GM12878 (cell line): ENCODE results near the gene DNAH1. TPM values are rescaled to one million over a fixed set of nuclear protein-coding genes. Genes with fewer than 3 reads are reported as not detected.

Experiments
- ATAC-seq: fragments of 200-7000 bp; cut with Tn5 transposase; 3 replicates; pipeline ENCODE4 v1.9.1; 2020; ENCODE audit warnings: mild to moderate bottlenecking, moderate library complexity
- BruUV-seq: library from RNA; stranded (reverse); fragments of 400-500 nt; replicated peaks from 2 replicates; lab custom pipeline; 2021; lab: Mats Ljungman, UMichigan
- CTCF ChIA-PET: fragments of 300-600 bp; sonication (Branson Sonifier 250); formaldehyde crosslinking; extraction: SDS; loops from one replicate; lab custom pipeline; 2021; ENCODE audit warnings: inconsistent platforms; lab: Yijun Ruan, JAX
- POLR2A ChIA-PET: fragments of 350-600 bp; formaldehyde crosslinking; extraction: SDS; loops from one replicate; lab custom pipeline; 2021; ENCODE audit warnings: inconsistent platforms; lab: Charles Lee
- RAD21 ChIA-PET: fragments of 300-600 bp; sonication (Branson Sonifier 250); formaldehyde crosslinking; loops from one replicate; lab custom pipeline; 2023; ENCODE audit warnings: antibody characterized with exemption; ENCODE audit not compliant: unreplicated experiment; lab: Charles Lee
- SMC1A ChIA-PET: fragments of 300-600 bp; sonication (Branson Sonifier 250); formaldehyde crosslinking; loops from one replicate; lab custom pipeline; 2023; ENCODE audit not compliant: unreplicated experiment, uncharacterized antibody; lab: Charles Lee
- DNase-seq: peaks from one replicate; pipeline ENCODE4 v3.0.0-alpha.2; 2011; ENCODE audit warnings: low read depth, low spot score
- FAIRE-seq: peaks from 3 replicates; lab custom pipeline; 2011; peaks lifted over from hg19 to GRCh38; lab: Jason Lieb, UNC
- H2AFZ ChIP-seq: 2 replicates; pipeline ENCODE4 v1.6.0; 2011; ENCODE audit warnings: low read depth, low read length, control low read depth; ENCODE audit not compliant: control insufficient read depth
- H3K27ac ChIP-seq: 2 replicates; pipeline ENCODE4 v1.5.1; 2011; ENCODE audit warnings: control low read depth; ENCODE audit not compliant: control insufficient read depth, insufficient read depth
- H3K27me3 ChIP-seq, 2 experiments: replicated peaks in 1 of 2; 2 replicates each; pipeline versions ENCODE4 v1.6.0 to v1.6.1; 2011; ENCODE audit warnings: low read length in 1 of 2; ENCODE audit not compliant: control insufficient read depth in 2 of 2, insufficient read depth in 2 of 2
- H3K36me3 ChIP-seq, 2 experiments: 2 replicates each; pipeline ENCODE4 v1.5.1; 2011; ENCODE audit warnings: low read length in 1 of 2; ENCODE audit not compliant: control insufficient read depth in 2 of 2, insufficient read depth in 2 of 2
- H3K4me1 ChIP-seq: 2 replicates; pipeline ENCODE4 v1.6.1; 2011; ENCODE audit warnings: mild to moderate bottlenecking, low read length, moderate library complexity, mixed read lengths; ENCODE audit not compliant: control insufficient read depth, insufficient read depth
- H3K4me2 ChIP-seq: 2 replicates; pipeline ENCODE4 v1.6.0; 2011; ENCODE audit warnings: control low read depth; ENCODE audit not compliant: control insufficient read depth, insufficient read depth
- H3K4me3 ChIP-seq: fragments of 200-600 bp; sonication (generic); 2 replicates; pipeline ENCODE4 v1.5.1; 2016
- H3K79me2 ChIP-seq: 2 replicates; pipeline ENCODE4 v1.6.0; 2011; ENCODE audit warnings: low read length; ENCODE audit not compliant: control insufficient read depth, insufficient read depth
- H3K9ac ChIP-seq: 2 replicates; pipeline ENCODE4 v1.8.0; 2011; ENCODE audit warnings: low read length, control low read depth, mixed read lengths; ENCODE audit not compliant: control insufficient read depth, insufficient read depth
- H3K9me3 ChIP-seq: replicated peaks from 3 replicates; pipeline ENCODE4 v1.5.1; 2011; ENCODE audit warnings: mild to moderate bottlenecking, low read length; ENCODE audit not compliant: control insufficient read depth, insufficient read depth
- H4K20me1 ChIP-seq: 2 replicates; pipeline ENCODE4 v1.6.0; 2011; ENCODE audit not compliant: control insufficient read depth, insufficient read depth
- EP300 ChIP-seq, 2 experiments: fragments of 150-350 bp in 1 of 2; IDR thresholded peaks; 2 replicates each; pipeline ENCODE4 v1.6.1; 2011 to 2012; ENCODE audit warnings: low read depth in 2 of 2, low read length in 2 of 2, borderline replicate concordance in 1 of 2, improper control_type of control experiment in 1 of 2, inconsistent platforms in 1 of 2; ENCODE audit not compliant: control insufficient read depth in 1 of 2
- GABPA ChIP-seq: IDR thresholded peaks from 2 replicates; pipeline ENCODE4 v1.6.1; 2014; ENCODE audit warnings: antibody characterized with exemption, low read depth, mild to moderate bottlenecking, inconsistent platforms
- HDAC2 ChIP-seq: fragments of 200-600 bp; sonication (generic); IDR thresholded peaks from 2 replicates; pipeline ENCODE4 v1.6.1; 2017
- KLF5 ChIP-seq: fragments of 450-650 bp; IDR thresholded peaks from 2 replicates; pipeline ENCODE4 v1.6.1; 2014; ENCODE audit warnings: mild to moderate bottlenecking; ENCODE audit not compliant: partially characterized antibody
- LARP7 ChIP-seq: fragments of 450-650 bp; IDR thresholded peaks from 2 replicates; pipeline ENCODE4 v1.6.1; 2017; ENCODE audit warnings: mild to moderate bottlenecking
- NR2C1 ChIP-seq: fragments of 450-650 bp; IDR thresholded peaks from 2 replicates; pipeline ENCODE4 v1.6.1; 2017; ENCODE audit warnings: antibody characterized with exemption, mild to moderate bottlenecking, moderate library complexity
- PBX3 ChIP-seq: IDR thresholded peaks from 2 replicates; pipeline ENCODE4 v1.6.1; 2011; ENCODE audit warnings: mild to moderate bottlenecking, low read depth, low read length, moderate library complexity; ENCODE audit not compliant: insufficient replicate concordance
- RUNX3 ChIP-seq: IDR thresholded peaks from 2 replicates; pipeline ENCODE4 v1.6.1; 2012; ENCODE audit warnings: low read length, inconsistent platforms
- SKIL ChIP-seq: fragments of 450-650 bp; IDR thresholded peaks from 2 replicates; pipeline ENCODE4 v1.6.1; 2017; ENCODE audit warnings: mild to moderate bottlenecking, low read depth, inconsistent platforms; ENCODE audit not compliant: poor library complexity, severe bottlenecking
- SPI1 ChIP-seq: IDR thresholded peaks from 2 replicates; pipeline ENCODE4 v1.6.1; 2011; ENCODE audit warnings: low read depth, mild to moderate bottlenecking, low read length, moderate library complexity, borderline replicate concordance; ENCODE audit not compliant: insufficient read depth
- USF1 ChIP-seq: IDR thresholded peaks from 2 replicates; pipeline ENCODE4 v1.6.1; 2011; ENCODE audit warnings: borderline replicate concordance, low read depth, mild to moderate bottlenecking, moderate library complexity, mixed read lengths, low read length; ENCODE audit not compliant: insufficient read depth; ENCODE audit errors: extremely low read length
- YY1 ChIP-seq: IDR thresholded peaks from 2 replicates; pipeline ENCODE4 v1.6.1; 2011; ENCODE audit warnings: low read depth, mild to moderate bottlenecking, low read length
- ZBTB4 ChIP-seq: fragments of 450-650 bp; formaldehyde crosslinking; IDR thresholded peaks from 2 replicates; pipeline ENCODE4 v1.4.0; 2022; ENCODE audit warnings: mild to moderate bottlenecking, moderate library complexity
- ZNF217 ChIP-seq: fragments of 450-650 bp; IDR thresholded peaks from 2 replicates; pipeline ENCODE4 v1.6.1; 2017; ENCODE audit warnings: antibody characterized with exemption, mild to moderate bottlenecking
- ZNF24 ChIP-seq: fragments of 450-650 bp; IDR thresholded peaks from 2 replicates; pipeline ENCODE4 v1.6.1; 2017; ENCODE audit warnings: antibody characterized with exemption, mild to moderate bottlenecking
- WGBS: methylation state at CpG from one replicate; pipeline ENCODE4 v1.1.6; 2016; ENCODE audit warnings: low lambda C conversion rate; ENCODE audit not compliant: insufficient replicate concordance, insufficient coverage; ENCODE audit errors: missing lambda C conversion rate; 5-methylcytosine and 5-hydroxymethylcytosine counted together
- in situ Hi-C: fragments of 300-500 bp; cut with MboI; formaldehyde crosslinking; loops from 9 replicates; pipeline ENCODE4 v1.14.3; 2018; ENCODE audit warnings: mixed read lengths
- intact Hi-C: fragments of 100-400 bp; cut with micrococcal nuclease; formaldehyde crosslinking; loops from one replicate; pipeline ENCODE4 v1.14.2; 2022; ENCODE audit not compliant: unreplicated experiment
- polyA plus RNA-seq, 11 experiments: library from polyadenylated mRNA; depleted of rRNA in 4 of 11; unstranded in 6 of 11; stranded (reverse) in 5 of 11; fragments of >200 nt; fragmentation: Nextera tagmentation in 4 of 11; fragmentation: Illumina TruSeq in 1 of 11; extraction: Ambion mirVana in 4 of 11; extraction: Trizol in 1 of 11; gene quantifications; 1 replicate in 1 of 11; 2 replicates in 10 of 11; pipeline versions ENCODE4 v1.2.1 to v1.2.3, GENCODE V29; 2011 to 2016; ENCODE audit warnings: inconsistent platforms in 2 of 11, missing spikeins in 2 of 11, low read depth in 1 of 11
- total RNA-seq, 4 experiments: library from RNA; depleted of rRNA in 3 of 4; stranded (reverse); fragments of >200 nt in 3 of 4; fragmentation: Illumina TruSeq in 1 of 4; extraction: Trizol in 1 of 4; gene quantifications; 2 replicates each; pipeline versions ENCODE4 v1.2.1 to v1.2.3, GENCODE V29; 2013 to 2021

The DNAH1 gene
- total and polyA plus RNA-seq, 10 of the 15 experiments (the other 5 are each of a cell fraction or from before 2014, with no cell fraction given) = 0.31 to 5.8 (median 2.7) TPM

GRCh38 chr3:52435246-52436101 lies 119.4 kb downstream of the DNAH1 start:
- WGBS = 64% methylated on average over 32 of the region's 32 CpGs
- ChIA-PET RAD21 (interaction anchor here (1.5 kb wide), 1 partner anchor 11 kb away, joined by 3 read pairs; no protein-coding TSS in a partner anchor), POLR2A (no interaction called here), CTCF (interaction anchor here (0.5 to 4.2 kb wide), 3 partner anchors 11 to 995 kb away, joined by 3 to 35 read pairs (median 3); partner anchors contain the start of gene SEMA3G), SMC1A (interaction anchor here (1.6 kb wide), 1 partner anchor 11 kb away, joined by 3 read pairs; no protein-coding TSS in a partner anchor)
- in situ Hi-C loops (no loop called here), intact Hi-C loops (no loop called here)
- ATAC-seq = no peak
- no peak overlapping the region for H3K4me2 ChIP-seq
- no peak for FAIRE-seq
- no peaks in the 10 kb centered on the region for H3K27me3 ChIP-seq
- no peak overlapping the region for H2AFZ ChIP-seq
- H3K9me3 ChIP-seq = no peaks in the 10 kb centered on the region
- no peak for TF ChIP-seq HDAC2
- TF ChIP-seq EP300 (IDR thresholded peaks at IDR 0.05; ENCODE audit: borderline replicate concordance in 1 of 2, control insufficient read depth in 1 of 2, low read depth in 2 of 2, low read length in 2 of 2) = no peak
- TF ChIP-seq NR2C1 = no peak
- no peak for TF ChIP-seq RUNX3
- no peak for TF ChIP-seq YY1
- TF ChIP-seq SKIL = no peak
- no peak for TF ChIP-seq KLF5
- no peak for TF ChIP-seq ZNF24
- TF ChIP-seq ZNF217 = no peak
- TF ChIP-seq GABPA = no peak
- TF ChIP-seq ZBTB4 = no peak
- no peak for TF ChIP-seq SPI1
- TF ChIP-seq LARP7 = no peak
- no peak for TF ChIP-seq USF1
- TF ChIP-seq PBX3 = no peak
- BruUV-seq = no TSS peak
- no peak overlapping the region for H3K27ac ChIP-seq
- no peak for DNase-seq
- H3K4me1 ChIP-seq = no peaks in the 10 kb centered on the region
- no peak overlapping the region for H3K9ac ChIP-seq
- no peak overlapping the region for H3K4me3 ChIP-seq
- no peaks in the 10 kb centered on the region for H4K20me1 ChIP-seq
- H3K36me3 ChIP-seq = no peaks in the 10 kb centered on the region
- no peaks in the 10 kb centered on the region for H3K79me2 ChIP-seq
